Neural cell (in vitro differentiated cells): Measurements from ENCODE around the gene GGA1. TPM values are rescaled to one million over a fixed set of nuclear protein-coding genes. Genes with fewer than 3 reads are reported as not detected.

Experiments used
- H2AFZ ChIP-seq: fragments of 200-600, 300-800 bp; sonication (generic), shearing (Covaris generic); 2 replicates; pipeline ENCODE4 v1.6.0; 2014; ENCODE audit warnings: low read depth, mild to moderate bottlenecking, antibody characterized with exemption, low read length, moderate library complexity
- H3F3A ChIP-seq: fragments of 200-600 bp; shearing (Covaris generic); 2 replicates; pipeline ENCODE4 v1.6.1; 2016; ENCODE audit warnings: mild to moderate bottlenecking, moderate library complexity, mixed read lengths, antibody characterized with exemption, low read length; ENCODE audit not compliant: insufficient read depth, poor library complexity, severe bottlenecking
- H3K27ac ChIP-seq: fragments of 200-600, 300-800 bp; sonication (generic), shearing (Covaris generic); 2 replicates; pipeline ENCODE4 v1.5.1; 2014; ENCODE audit warnings: mild to moderate bottlenecking, low read length, moderate library complexity
- H3K27me3 ChIP-seq: fragments of 300-800, 200-600 bp; sonication (generic), shearing (Covaris generic); 2 replicates; pipeline ENCODE4 v1.6.0; 2014; ENCODE audit warnings: mild to moderate bottlenecking, low read depth, low read length, moderate library complexity; ENCODE audit not compliant: insufficient read depth
- H3K36me3 ChIP-seq: fragments of 300-800, 200-600 bp; sonication (generic), shearing (Covaris generic); 2 replicates; pipeline ENCODE4 v1.5.1; 2014; ENCODE audit warnings: mild to moderate bottlenecking, antibody characterized with exemption, low read length, moderate library complexity; ENCODE audit not compliant: insufficient read depth
- H3K4me2 ChIP-seq: fragments of 300-800, 200-600 bp; sonication (generic), shearing (Covaris generic); 2 replicates; pipeline ENCODE4 v1.6.0; 2014; ENCODE audit warnings: mild to moderate bottlenecking, low read length
- H3K4me3 ChIP-seq: fragments of 300-800, 200-600 bp; sonication (generic), shearing (Covaris generic); 2 replicates; pipeline ENCODE4 v1.5.1; 2014; ENCODE audit warnings: mild to moderate bottlenecking, low read length, moderate library complexity
- H3K79me2 ChIP-seq: fragments of 200-600 bp; shearing (Covaris generic); replicated peaks from 2 replicates; pipeline ENCODE4 v1.6.0; 2014; ENCODE audit warnings: mild to moderate bottlenecking, low read length, moderate library complexity; ENCODE audit not compliant: insufficient read depth
- H3K9ac ChIP-seq: fragments of 300-800, 200-600 bp; sonication (generic), shearing (Covaris generic); 2 replicates; pipeline ENCODE4 v1.6.1; 2016; ENCODE audit warnings: mild to moderate bottlenecking, low read length, mixed read lengths
- H3K9me2 ChIP-seq: fragments of 200-600 bp; shearing (Covaris generic); 2 replicates; pipeline ENCODE4 v1.6.1; 2016; ENCODE audit warnings: mild to moderate bottlenecking, low read length, mixed read lengths; ENCODE audit not compliant: insufficient read depth
- H3K9me3 ChIP-seq: fragments of 200-600, 300-800 bp; sonication (generic), shearing (Covaris generic); 2 replicates; pipeline ENCODE4 v1.6.1; 2016; ENCODE audit warnings: mild to moderate bottlenecking, mixed run types, low read length, moderate library complexity, mixed read lengths
- H4K20me1 ChIP-seq: fragments of 200-600 bp; shearing (Covaris generic); 2 replicates; pipeline ENCODE4 v1.6.1; 2016; ENCODE audit warnings: mild to moderate bottlenecking, mixed run types; ENCODE audit not compliant: insufficient read depth
- EP300 ChIP-seq: fragments of 450-650 bp; conservative IDR thresholded peaks from 2 replicates; pipeline ENCODE4 v1.6.1; 2014; ENCODE audit warnings: antibody characterized with exemption, mild to moderate bottlenecking, moderate library complexity; ENCODE audit not compliant: poor library complexity, severe bottlenecking
- EZH2 ChIP-seq: fragments of 200-600, 300-800 bp; shearing (Covaris generic), sonication (generic); IDR thresholded peaks from 2 replicates; pipeline ENCODE4 v1.6.1; 2014; ENCODE audit warnings: antibody characterized with exemption, low read length, borderline replicate concordance, mild to moderate bottlenecking; ENCODE audit not compliant: insufficient read depth, poor library complexity, severe bottlenecking
- MXI1 ChIP-seq: fragments of 450-650 bp; conservative IDR thresholded peaks from 2 replicates; pipeline ENCODE4 v1.6.1; 2014; ENCODE audit warnings: antibody characterized with exemption, mild to moderate bottlenecking; ENCODE audit not compliant: poor library complexity, severe bottlenecking
- POLR2AphosphoS5 ChIP-seq: IDR thresholded peaks from 2 replicates; pipeline ENCODE4 v1.6.1; 2012
- RAD21 ChIP-seq: fragments of 450-650 bp; conservative IDR thresholded peaks from 2 replicates; pipeline ENCODE4 v1.6.1; 2014; ENCODE audit warnings: antibody characterized with exemption, mild to moderate bottlenecking, moderate library complexity
- SMC3 ChIP-seq: fragments of 450-650 bp; conservative IDR thresholded peaks from 2 replicates; pipeline ENCODE4 v1.6.1; 2014; ENCODE audit warnings: antibody characterized with exemption, mild to moderate bottlenecking, moderate library complexity; ENCODE audit not compliant: poor library complexity
- TAF1 ChIP-seq: IDR thresholded peaks from 2 replicates; pipeline ENCODE4 v1.6.1; 2012; ENCODE audit warnings: low read depth
- polyA plus RNA-seq: library from polyadenylated mRNA; depleted of rRNA; stranded (reverse); fragments of >200 nt; gene quantifications from 2 replicates; pipeline ENCODE4 v1.2.3, GENCODE V29; 2014
- TF ChIP-seq, protein P1 (sequence below): fragments of 450-650 bp; IDR thresholded peaks from 2 replicates; pipeline ENCODE4 v1.5.1; 2014; ENCODE audit warnings: antibody characterized with exemption, mild to moderate bottlenecking, moderate library complexity; ENCODE audit not compliant: poor library complexity, severe bottlenecking
- TF ChIP-seq, protein P2 (sequence below): IDR thresholded peaks from 2 replicates; pipeline ENCODE4 v1.6.1; 2012; ENCODE audit warnings: borderline replicate concordance

The GGA1 gene
- polyA plus RNA-seq, 1 donor from 2014 or later = 57.5 TPM

DNA sequence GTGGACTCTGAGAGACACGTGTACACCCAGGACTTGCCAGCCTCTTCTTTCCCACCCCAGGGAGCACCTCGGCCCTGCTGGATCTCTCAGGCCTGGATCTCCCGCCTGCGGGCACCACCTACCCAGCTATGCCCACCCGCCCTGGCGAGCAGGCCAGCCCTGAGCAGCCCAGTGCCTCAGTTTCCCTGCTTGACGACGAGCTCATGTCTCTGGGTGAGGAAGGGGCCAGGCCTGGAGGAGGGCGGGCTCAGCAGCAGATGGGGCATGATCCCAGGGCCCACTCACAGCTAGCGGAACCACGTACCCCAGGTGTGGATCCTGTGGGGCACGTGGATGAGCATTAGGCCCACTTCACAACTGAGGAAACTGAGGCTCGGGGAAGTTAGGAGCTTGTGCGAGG lies 17.1 kb downstream of the GGA1 start:
- Histone ChIP-seq H3K79me2 (no peaks in the 10 kb centered on the region), H3K9me3 (no peaks in the 10 kb centered on the region), H3K9ac (no peak overlapping the region), H2AFZ (no peak overlapping the region), H3K4me3 (no peak overlapping the region), H3K27me3 (no peaks in the 10 kb centered on the region), H4K20me1 (no peaks in the 10 kb centered on the region), H3K9me2 (no peaks in the 10 kb centered on the region), H3K36me3 (no peaks in the 10 kb centered on the region), H3K4me2 (no peak overlapping the region), H3F3A (no peaks in the 10 kb centered on the region), H3K27ac (no peak overlapping the region)
- no peak for TF ChIP-seq MXI1
- no peak for TF ChIP-seq SMC3
- TF ChIP-seq, protein P1, sequence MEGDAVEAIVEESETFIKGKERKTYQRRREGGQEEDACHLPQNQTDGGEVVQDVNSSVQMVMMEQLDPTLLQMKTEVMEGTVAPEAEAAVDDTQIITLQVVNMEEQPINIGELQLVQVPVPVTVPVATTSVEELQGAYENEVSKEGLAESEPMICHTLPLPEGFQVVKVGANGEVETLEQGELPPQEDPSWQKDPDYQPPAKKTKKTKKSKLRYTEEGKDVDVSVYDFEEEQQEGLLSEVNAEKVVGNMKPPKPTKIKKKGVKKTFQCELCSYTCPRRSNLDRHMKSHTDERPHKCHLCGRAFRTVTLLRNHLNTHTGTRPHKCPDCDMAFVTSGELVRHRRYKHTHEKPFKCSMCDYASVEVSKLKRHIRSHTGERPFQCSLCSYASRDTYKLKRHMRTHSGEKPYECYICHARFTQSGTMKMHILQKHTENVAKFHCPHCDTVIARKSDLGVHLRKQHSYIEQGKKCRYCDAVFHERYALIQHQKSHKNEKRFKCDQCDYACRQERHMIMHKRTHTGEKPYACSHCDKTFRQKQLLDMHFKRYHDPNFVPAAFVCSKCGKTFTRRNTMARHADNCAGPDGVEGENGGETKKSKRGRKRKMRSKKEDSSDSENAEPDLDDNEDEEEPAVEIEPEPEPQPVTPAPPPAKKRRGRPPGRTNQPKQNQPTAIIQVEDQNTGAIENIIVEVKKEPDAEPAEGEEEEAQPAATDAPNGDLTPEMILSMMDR = no peak
- TF ChIP-seq EZH2 = no peak
- TF ChIP-seq TAF1 = no peak
- TF ChIP-seq RAD21 = no peak
- no peak for TF ChIP-seq POLR2AphosphoS5
- no peak for TF ChIP-seq EP300

DNA sequence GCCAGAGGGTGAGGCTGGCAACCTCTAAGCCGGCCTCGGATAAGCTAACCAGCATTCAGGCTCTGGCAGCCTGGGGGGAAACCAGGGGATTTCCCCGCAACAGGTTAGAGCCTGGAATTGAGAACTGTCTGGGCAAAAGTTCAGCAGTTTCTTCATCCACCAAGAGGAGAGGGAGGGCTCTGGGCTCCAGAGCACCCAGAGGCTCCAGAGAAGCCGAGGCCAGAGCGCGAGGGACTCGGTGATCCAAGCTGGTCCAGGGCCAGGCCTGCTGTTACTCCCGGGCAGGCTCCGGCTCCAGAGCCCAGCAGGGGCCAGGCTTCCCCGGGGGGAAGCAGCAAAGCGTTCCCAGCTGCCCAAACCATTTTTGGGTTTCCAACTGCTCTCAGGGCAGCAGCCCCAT lies 17.5 kb downstream of the GGA1 start:
- H3K27me3 ChIP-seq = no peaks in the 10 kb centered on the region
- no peaks in the 10 kb centered on the region for H3K9me2 ChIP-seq
- H3F3A ChIP-seq = no peaks in the 10 kb centered on the region
- no peaks in the 10 kb centered on the region for H3K79me2 ChIP-seq
- H3K4me3 ChIP-seq = no peak overlapping the region
- H3K27ac ChIP-seq = no peak overlapping the region
- TF ChIP-seq EP300 (no peak), POLR2AphosphoS5 (no peak), SMC3 (no peak), TAF1 (no peak), MXI1 (no peak), EZH2 (no peak)
- TF ChIP-seq, protein P2, sequence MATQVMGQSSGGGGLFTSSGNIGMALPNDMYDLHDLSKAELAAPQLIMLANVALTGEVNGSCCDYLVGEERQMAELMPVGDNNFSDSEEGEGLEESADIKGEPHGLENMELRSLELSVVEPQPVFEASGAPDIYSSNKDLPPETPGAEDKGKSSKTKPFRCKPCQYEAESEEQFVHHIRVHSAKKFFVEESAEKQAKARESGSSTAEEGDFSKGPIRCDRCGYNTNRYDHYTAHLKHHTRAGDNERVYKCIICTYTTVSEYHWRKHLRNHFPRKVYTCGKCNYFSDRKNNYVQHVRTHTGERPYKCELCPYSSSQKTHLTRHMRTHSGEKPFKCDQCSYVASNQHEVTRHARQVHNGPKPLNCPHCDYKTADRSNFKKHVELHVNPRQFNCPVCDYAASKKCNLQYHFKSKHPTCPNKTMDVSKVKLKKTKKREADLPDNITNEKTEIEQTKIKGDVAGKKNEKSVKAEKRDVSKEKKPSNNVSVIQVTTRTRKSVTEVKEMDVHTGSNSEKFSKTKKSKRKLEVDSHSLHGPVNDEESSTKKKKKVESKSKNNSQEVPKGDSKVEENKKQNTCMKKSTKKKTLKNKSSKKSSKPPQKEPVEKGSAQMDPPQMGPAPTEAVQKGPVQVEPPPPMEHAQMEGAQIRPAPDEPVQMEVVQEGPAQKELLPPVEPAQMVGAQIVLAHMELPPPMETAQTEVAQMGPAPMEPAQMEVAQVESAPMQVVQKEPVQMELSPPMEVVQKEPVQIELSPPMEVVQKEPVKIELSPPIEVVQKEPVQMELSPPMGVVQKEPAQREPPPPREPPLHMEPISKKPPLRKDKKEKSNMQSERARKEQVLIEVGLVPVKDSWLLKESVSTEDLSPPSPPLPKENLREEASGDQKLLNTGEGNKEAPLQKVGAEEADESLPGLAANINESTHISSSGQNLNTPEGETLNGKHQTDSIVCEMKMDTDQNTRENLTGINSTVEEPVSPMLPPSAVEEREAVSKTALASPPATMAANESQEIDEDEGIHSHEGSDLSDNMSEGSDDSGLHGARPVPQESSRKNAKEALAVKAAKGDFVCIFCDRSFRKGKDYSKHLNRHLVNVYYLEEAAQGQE = no peak
- TF ChIP-seq, protein P1 = no peak
- H3K36me3 ChIP-seq = no peaks in the 10 kb centered on the region
- no peaks in the 10 kb centered on the region for H3K9me3 ChIP-seq
- no peak overlapping the region for H3K4me2 ChIP-seq
- H2AFZ ChIP-seq = no peak overlapping the region
- H3K9ac ChIP-seq = no peak overlapping the region
- no peaks in the 10 kb centered on the region for H4K20me1 ChIP-seq
